CD4-positive, alpha-beta T cell (primary cell): Measurements from ENCODE around the gene PIP5K1B. TPM values are rescaled to one million over a fixed set of nuclear protein-coding genes. Genes with fewer than 3 reads are reported as not detected.

Source experiments
- ATAC-seq: fragments of 200-7000 bp; cut with Tn5 transposase; one replicate; pipeline ENCODE4 v1.10.0; 2022; ENCODE audit warnings: mild to moderate bottlenecking; ENCODE audit not compliant: poor library complexity
- CTCF ChIA-PET: fragments of 350-600 bp; sonication (Branson Sonifier 250); formaldehyde crosslinking; loops from one replicate; lab custom pipeline; 2021; ENCODE audit warnings: antibody characterized with exemption, inconsistent platforms; lab: Charles Lee
- POLR2A ChIA-PET: fragments of 350-600 bp; sonication (Branson Sonifier 250); formaldehyde crosslinking; loops from one replicate; lab custom pipeline; 2021; ENCODE audit warnings: antibody characterized with exemption, inconsistent platforms; lab: Charles Lee
- DNase-seq, 14 experiments: peaks; one replicate each; pipeline ENCODE4 v3.0.0-alpha.2; 2013 to 2020; ENCODE audit warnings: mixed read lengths in 2 of 14
- H3K27ac ChIP-seq, 2 donors: one replicate each; pipeline versions ENCODE4 v1.5.1 to v1.7.0; 2013; ENCODE audit warnings: low read length in 2 of 2, low read depth in 1 of 2, mild to moderate bottlenecking in 1 of 2
- H3K27me3 ChIP-seq, 2 experiments: 1 replicate in 1 of 2; 2 replicates in 1 of 2; pipeline versions ENCODE4 v1.6.1 to v1.7.0; 2013; ENCODE audit warnings: low read length in 2 of 2, control low read depth in 1 of 2, mild to moderate bottlenecking in 1 of 2, moderate library complexity in 1 of 2; ENCODE audit not compliant: insufficient read depth in 2 of 2, control insufficient read depth in 1 of 2
- H3K36me3 ChIP-seq: one replicate; pipeline ENCODE4 v1.6.1; 2013; ENCODE audit warnings: low read length, control low read depth; ENCODE audit not compliant: insufficient read depth
- H3K4me1 ChIP-seq: one replicate; pipeline ENCODE4 v1.6.1; 2013; ENCODE audit warnings: low read length, control low read depth; ENCODE audit not compliant: insufficient read depth
- H3K4me3 ChIP-seq: one replicate; pipeline ENCODE4 v1.5.1; 2013; ENCODE audit warnings: mild to moderate bottlenecking, low read length, moderate library complexity
- H3K9me3 ChIP-seq, 2 experiments: 1 replicate in 1 of 2; 2 replicates in 1 of 2; pipeline versions ENCODE4 v1.6.1 to v1.7.0; 2013; ENCODE audit warnings: low read length in 2 of 2, mild to moderate bottlenecking in 2 of 2, control low read depth in 1 of 2, moderate library complexity in 1 of 2; ENCODE audit not compliant: control insufficient read depth in 1 of 2, insufficient read depth in 1 of 2
- H3K27ac Mint-ChIP-seq: one replicate; pipeline ENCODE4 v1.8.0; 2020; ENCODE audit warnings: mixed read lengths
- H3K27me3 Mint-ChIP-seq: one replicate; pipeline ENCODE4 v1.8.0; 2021; ENCODE audit warnings: mixed read lengths
- H3K36me3 Mint-ChIP-seq: one replicate; pipeline ENCODE4 v1.8.0; 2021; ENCODE audit warnings: low read depth, mixed read lengths
- H3K4me1 Mint-ChIP-seq: one replicate; pipeline ENCODE4 v1.8.0; 2021; ENCODE audit warnings: low read depth, mixed read lengths
- H3K4me3 Mint-ChIP-seq: one replicate; pipeline ENCODE4 v1.8.0; 2020; ENCODE audit warnings: mild to moderate bottlenecking, mixed read lengths
- H3K9me3 Mint-ChIP-seq: one replicate; pipeline ENCODE4 v1.8.0; 2020; ENCODE audit warnings: mixed read lengths
- CTCF ChIP-seq: fragments of 200-600 bp; IDR thresholded peaks from one replicate; pipeline ENCODE4 v1.8.0; 2022; ENCODE audit warnings: antibody characterized with exemption, mild to moderate bottlenecking
- intact Hi-C, 2 experiments: fragments of 100-400 bp; cut with DNase I in 1 of 2; cut with micrococcal nuclease in 1 of 2; formaldehyde crosslinking; loops; one replicate each; pipeline versions ENCODE4 v1.15.1 to v1.9.0; 2023 to 2025; cut with DNase I, micrococcal nuclease
- total RNA-seq, 174 experiments: library from RNA in 2 of 174; stranded (reverse) in 2 of 174; gene quantifications; one replicate each; pipeline ENCODE4 v1.2.3 and lab custom pipeline; 2021 to 2026

PIP5K1B gene
- total RNA-seq, 2 experiments from 2014 or later = not detected

DNA sequence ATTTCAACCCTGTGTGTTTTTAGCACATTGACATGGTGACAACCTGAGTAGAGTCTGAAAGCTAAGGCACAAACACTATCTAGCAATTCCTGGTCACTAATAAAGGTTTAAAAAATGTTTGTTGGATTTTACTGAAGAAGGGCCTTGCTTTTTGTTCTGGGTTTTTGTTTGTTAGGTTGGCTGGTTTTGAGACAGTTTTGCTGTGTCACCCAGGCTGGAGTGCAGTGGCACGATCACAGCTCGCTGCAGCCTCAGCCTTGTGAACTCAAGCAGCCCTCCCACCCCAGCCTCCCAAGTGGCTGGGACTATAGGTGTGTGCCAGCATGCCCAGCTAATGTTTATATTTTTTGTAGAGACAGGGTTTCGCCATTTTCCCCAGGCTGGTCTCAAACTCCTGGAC, 269.9 kb downstream of the PIP5K1B start:
- no peaks in the 10 kb centered on the region for H3K36me3 Mint-ChIP-seq
- H3K27me3 ChIP-seq = no peaks in the 10 kb centered on the region
- H3K4me1 Mint-ChIP-seq = peaks cover 12% of the 10 kb centered on the region
- peak overlapping the region; percentile 0 for H3K4me3 ChIP-seq
- TF ChIP-seq CTCF = no peak
- H3K36me3 ChIP-seq = no peaks in the 10 kb centered on the region
- H3K4me1 ChIP-seq = peaks cover 8% of the 10 kb centered on the region
- POLR2A ChIA-PET = no interaction called here
- H3K27ac Mint-ChIP-seq = no peak overlapping the region
- no peak overlapping the region for H3K4me3 Mint-ChIP-seq
- ATAC-seq (no peak), DNase-seq (no peak)
- intact Hi-C loops = loop anchor here in 1 of 2 experiments (10.0 kb wide), 1 partner anchor 50 kb away; no protein-coding TSS in a partner anchor
- CTCF ChIA-PET = interaction anchor here (1.1 kb wide), 1 partner anchor 24 kb away, joined by 3 read pairs; no protein-coding TSS in a partner anchor
- H3K9me3 Mint-ChIP-seq = no peaks in the 10 kb centered on the region
- no peaks in the 10 kb centered on the region for H3K9me3 ChIP-seq
- H3K27ac ChIP-seq = no peak overlapping the region
- no peaks in the 10 kb centered on the region for H3K27me3 Mint-ChIP-seq

DNA sequence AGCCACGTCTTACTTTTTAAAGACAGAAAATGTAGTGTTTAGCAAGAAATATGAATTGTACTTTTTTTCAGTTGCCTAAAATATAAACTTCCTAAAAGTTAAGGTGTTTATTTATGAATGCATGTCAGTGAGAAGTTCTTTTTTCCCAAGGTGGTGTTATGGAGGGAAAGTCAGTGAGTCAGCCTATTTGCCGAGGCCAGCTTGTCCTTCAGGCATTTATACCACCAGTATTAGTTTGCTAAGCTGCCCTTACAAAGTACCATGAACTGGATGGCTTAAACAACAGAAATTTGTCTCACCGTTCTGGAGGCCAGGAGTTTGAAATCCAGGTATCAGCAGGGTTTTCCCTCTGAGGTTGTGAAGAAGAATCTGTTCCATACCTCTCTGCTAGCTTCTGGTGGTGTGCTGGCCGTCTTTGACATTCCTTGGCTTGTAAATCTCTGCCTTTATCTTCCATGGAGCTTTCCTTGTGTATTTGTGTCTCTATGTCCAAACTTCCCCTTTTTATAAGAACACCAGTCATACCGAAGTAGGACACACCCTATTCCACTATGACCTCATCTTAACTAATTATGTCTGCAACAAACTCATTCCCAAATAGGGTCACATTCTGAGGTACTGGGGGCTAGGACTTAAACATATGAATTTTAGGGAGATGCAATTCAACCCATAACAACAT, 270.5 kb downstream of the PIP5K1B start:
- Mint-ChIP-seq H3K27ac (no peak overlapping the region), H3K4me3 (no peak overlapping the region), H3K9me3 (no peaks in the 10 kb centered on the region), H3K4me1 (peaks cover 12% of the 10 kb centered on the region), H3K36me3 (no peaks in the 10 kb centered on the region), H3K27me3 (no peaks in the 10 kb centered on the region)
- TF ChIP-seq CTCF = no peak
- ChIA-PET POLR2A (interaction anchor here (1.3 kb wide), 1 partner anchor 45 kb away, joined by 3 read pairs; no protein-coding TSS in a partner anchor), CTCF (interaction anchor here (1.1 to 1.2 kb wide), 2 partner anchors 9 to 24 kb away, joined by 3 read pairs; no protein-coding TSS in a partner anchor)
- peaks cover 11% of the 10 kb centered on the region for H3K4me1 ChIP-seq
- no peaks in the 10 kb centered on the region for H3K36me3 ChIP-seq
- H3K4me3 ChIP-seq = peak overlapping the region; percentile 0
- ATAC-seq = no peak
- H3K27ac ChIP-seq = no peak overlapping the region
- no peaks in the 10 kb centered on the region for H3K9me3 ChIP-seq
- no peaks in the 10 kb centered on the region for H3K27me3 ChIP-seq
- intact Hi-C loops = loop anchor here in 1 of 2 experiments (10.0 kb wide), 1 partner anchor 49 kb away; no protein-coding TSS in a partner anchor
- DNase-seq = peak in 2 of 14 experiments; percentile 19 to 30

- peak in 2 of 14 experiments; percentile 39 to 46 for DNase-seq
- Histone ChIP-seq H3K4me1 (peaks cover 15% of the 10 kb centered on the region), H3K9me3 (no peaks in the 10 kb centered on the region), H3K27me3 (no peaks in the 10 kb centered on the region), H3K36me3 (no peaks in the 10 kb centered on the region), H3K27ac (no peak overlapping the region), H3K4me3 (no peak overlapping the region)
- Mint-ChIP-seq H3K4me3 (no peak overlapping the region), H3K36me3 (no peaks in the 10 kb centered on the region), H3K4me1 (peaks cover 12% of the 10 kb centered on the region), H3K27me3 (no peaks in the 10 kb centered on the region), H3K27ac (no peak overlapping the region), H3K9me3 (no peaks in the 10 kb centered on the region)
- intact Hi-C loops = loop anchor here in 1 of 2 experiments (10.0 kb wide), 1 partner anchor 47 kb away; no protein-coding TSS in a partner anchor
- ChIA-PET POLR2A (no interaction called here), CTCF (no interaction called here)
- no peak for TF ChIP-seq CTCF
- ATAC-seq = no peak
These were observed 273.0 kb downstream of the PIP5K1B start for GRCh38 chr9:68978066-68978465.
